ENCODE results near the gene PIGV.

Gene PIGV

DNA sequence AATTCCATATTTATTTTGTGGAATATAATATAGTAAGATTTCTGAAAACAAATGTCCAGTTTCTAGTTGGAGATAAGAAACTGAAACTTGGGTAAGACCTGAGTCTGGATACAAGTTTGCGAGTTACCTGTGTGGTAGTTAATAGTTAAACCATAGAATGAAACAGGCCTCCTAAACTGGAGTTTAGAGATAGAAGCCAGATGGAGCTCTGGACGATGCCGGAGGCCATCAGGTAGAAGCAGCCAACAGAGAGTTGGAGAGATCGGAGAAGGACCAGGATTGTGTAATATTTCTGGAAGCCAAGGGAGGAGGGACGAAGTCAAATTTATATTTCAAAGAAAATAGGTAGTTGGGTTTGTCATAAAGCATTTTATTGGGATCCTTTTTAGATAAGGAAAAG is 46.8 kb upstream of the PIGV start:
- no peak overlapping the region for H2AFZ ChIP-seq (ENCODE audit: low read depth, low read length, severe bottlenecking)
- H4K20me1 ChIP-seq (ENCODE audit: low read depth, low read length), result no peaks in the 10 kb centered on the region
- no peak overlapping the region for H3K9ac ChIP-seq (ENCODE audit: low read length)
- H3F3A ChIP-seq (ENCODE audit: insufficient read depth), result peaks cover 42% of the 10 kb centered on the region
- no peaks in the 10 kb centered on the region for H3K9me2 ChIP-seq (replicated peaks; ENCODE audit: insufficient read depth, low read length)
- H3K4me2 ChIP-seq (ENCODE audit: low read depth, low read length, poor library complexity, severe bottlenecking), result no peak overlapping the region
- peaks cover 80% of the 10 kb centered on the region for H3K79me2 ChIP-seq (ENCODE audit: insufficient read depth, low read length)
- H3K27ac ChIP-seq (ENCODE audit: low read depth, low read length), result no peak overlapping the region
- no peaks in the 10 kb centered on the region for H3K27me3 ChIP-seq (ENCODE audit: low read length)
- peaks cover 31% of the 10 kb centered on the region for H3K36me3 ChIP-seq (ENCODE audit: low read length)
- no peak overlapping the region for H3K4me3 ChIP-seq (ENCODE audit: insufficient read depth, low read length, poor library complexity, severe bottlenecking)
- no peaks in the 10 kb centered on the region for H3K9me3 ChIP-seq (ENCODE audit: insufficient read depth, low read length)
- no peak for TF ChIP-seq EZH2phosphoT487 (conservative IDR thresholded peaks at IDR 0.05; ENCODE audit: low read length)
- TF ChIP-seq CTCF (IDR thresholded peaks at IDR 0.05; ENCODE audit: insufficient read depth, low read length, poor library complexity, severe bottlenecking), result no peak

DNA sequence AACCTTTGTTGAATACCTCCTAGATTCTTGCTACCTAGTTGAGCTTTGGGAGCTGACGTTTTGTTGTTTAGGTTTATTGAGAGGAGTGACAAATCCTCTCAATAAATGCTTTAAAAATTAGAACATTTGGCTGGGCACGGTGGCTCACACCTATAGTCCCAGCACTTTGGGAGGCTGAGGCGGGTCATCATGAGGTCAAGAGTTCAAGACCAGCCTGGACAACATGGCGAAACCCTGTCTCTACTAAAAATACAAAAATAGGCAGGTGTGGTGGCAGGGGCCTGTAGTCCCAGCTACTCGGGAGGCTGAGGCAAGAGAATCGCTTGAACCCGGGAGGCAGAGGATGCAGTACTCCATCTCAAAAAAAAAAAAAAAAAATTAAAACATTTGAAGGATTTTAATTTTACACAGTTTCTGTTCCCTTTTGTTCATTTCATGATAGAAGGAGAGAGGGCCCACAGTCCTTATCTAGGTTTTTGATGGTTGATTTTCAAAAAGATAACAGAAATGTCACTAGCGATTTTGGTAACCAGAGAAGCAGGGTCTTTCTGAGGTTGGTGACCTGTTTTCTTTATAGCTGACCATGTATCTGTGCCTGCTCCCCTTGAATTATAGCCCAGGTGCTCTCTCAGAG is 44.2 kb upstream of the PIGV start:
- Histone ChIP-seq H3K79me2 (ENCODE audit: insufficient read depth, low read length) (peaks cover 91% of the 10 kb centered on the region), H3F3A (ENCODE audit: insufficient read depth) (peaks cover 42% of the 10 kb centered on the region), H3K9me3 (ENCODE audit: insufficient read depth, low read length) (no peaks in the 10 kb centered on the region), H3K4me3 (ENCODE audit: insufficient read depth, low read length, poor library complexity, severe bottlenecking) (peak overlapping the region; percentile 11), H2AFZ (ENCODE audit: low read depth, low read length, severe bottlenecking) (no peak overlapping the region), H3K27me3 (ENCODE audit: low read length) (no peaks in the 10 kb centered on the region), H3K9ac (ENCODE audit: low read length) (peak overlapping the region; percentile 43), H3K9me2 (replicated peaks; ENCODE audit: insufficient read depth, low read length) (no peaks in the 10 kb centered on the region), H4K20me1 (ENCODE audit: low read depth, low read length) (no peaks in the 10 kb centered on the region), H3K36me3 (ENCODE audit: low read length) (peaks cover 34% of the 10 kb centered on the region), H3K4me2 (ENCODE audit: low read depth, low read length, poor library complexity, severe bottlenecking) (peak overlapping the region; percentile 80), H3K27ac (ENCODE audit: low read depth, low read length) (peak overlapping the region; percentile 91)
- no peak for TF ChIP-seq EZH2phosphoT487 (conservative IDR thresholded peaks at IDR 0.05; ENCODE audit: low read length)

GRCh38 chr1:26744075-26744959 is 43.4 kb upstream of the PIGV start:
- Histone ChIP-seq H3K9ac (ENCODE audit: low read length) (peak overlapping the region; percentile 43), H3F3A (ENCODE audit: insufficient read depth) (peaks cover 39% of the 10 kb centered on the region), H2AFZ (ENCODE audit: low read depth, low read length, severe bottlenecking) (no peak overlapping the region), H3K36me3 (ENCODE audit: low read length) (peaks cover 32% of the 10 kb centered on the region), H3K79me2 (ENCODE audit: insufficient read depth, low read length) (peaks cover 90% of the 10 kb centered on the region), H3K4me3 (ENCODE audit: insufficient read depth, low read length, poor library complexity, severe bottlenecking) (peak overlapping the region; percentile 11), H3K4me2 (ENCODE audit: low read depth, low read length, poor library complexity, severe bottlenecking) (peak overlapping the region; percentile 80), H3K27me3 (ENCODE audit: low read length) (no peaks in the 10 kb centered on the region), H3K9me2 (replicated peaks; ENCODE audit: insufficient read depth, low read length) (no peaks in the 10 kb centered on the region), H3K9me3 (ENCODE audit: insufficient read depth, low read length) (no peaks in the 10 kb centered on the region), H3K27ac (ENCODE audit: low read depth, low read length) (peak overlapping the region; percentile 91), H4K20me1 (ENCODE audit: low read depth, low read length) (no peaks in the 10 kb centered on the region)
- no peak for TF ChIP-seq EZH2phosphoT487 (conservative IDR thresholded peaks at IDR 0.05; ENCODE audit: low read length)
- TF ChIP-seq CTCF (IDR thresholded peaks at IDR 0.05; ENCODE audit: insufficient read depth, low read length, poor library complexity, severe bottlenecking), result no peak
